Panc1 (cell line): Measurements from ENCODE around the gene TNFSF11.

Source experiments
- CTCF ChIP-seq: fragments of 450-650 bp; IDR thresholded peaks from 2 replicates; pipeline ENCODE4 v1.5.1; 2017; ENCODE audit warnings: mild to moderate bottlenecking
- POLR2AphosphoS5 ChIP-seq: IDR thresholded peaks from 2 replicates; pipeline ENCODE4 v1.6.1; 2012; ENCODE audit warnings: mild to moderate bottlenecking, low read depth, low read length, moderate library complexity
- REST ChIP-seq, 2 experiments: IDR thresholded peaks; 2 replicates each; pipeline ENCODE4 v1.6.1; 2011 to 2012; ENCODE audit warnings: low read depth in 2 of 2, control low read depth in 1 of 2, low read length in 1 of 2, mild to moderate bottlenecking in 1 of 2, moderate library complexity in 1 of 2; ENCODE audit not compliant: insufficient read depth in 1 of 2
- SIN3A ChIP-seq: IDR thresholded peaks from 2 replicates; pipeline ENCODE4 v1.6.1; 2012; ENCODE audit warnings: low read depth, mild to moderate bottlenecking, low read length, moderate library complexity, borderline replicate concordance; ENCODE audit not compliant: insufficient read depth

- TF ChIP-seq CTCF (no peak), POLR2AphosphoS5 (no peak), REST (IDR thresholded peaks at IDR 0.05; ENCODE audit: insufficient read depth in 1 of 2, low read depth in 2 of 2, low read length in 1 of 2) (no peak), SIN3A (no peak)
These were observed 25.0 kb upstream of the TNFSF11 start for GRCh38 chr13:42548731-42549551.
